GM12878 (cell line): ENCODE results near the gene KITLG. TPM values are rescaled to one million over a fixed set of nuclear protein-coding genes. Genes with fewer than 3 reads are reported as not detected.

Experiments used
- ATAC-seq: fragments of 200-7000 bp; cut with Tn5 transposase; 3 replicates; pipeline ENCODE4 v1.9.1; 2020; ENCODE audit warnings: mild to moderate bottlenecking, moderate library complexity
- BruUV-seq: library from RNA; stranded (reverse); fragments of 400-500 nt; replicated peaks from 2 replicates; lab custom pipeline; 2021; lab: Mats Ljungman, UMichigan
- CTCF ChIA-PET: fragments of 300-600 bp; sonication (Branson Sonifier 250); formaldehyde crosslinking; extraction: SDS; loops from one replicate; lab custom pipeline; 2021; ENCODE audit warnings: inconsistent platforms; lab: Yijun Ruan, JAX
- POLR2A ChIA-PET: fragments of 350-600 bp; formaldehyde crosslinking; extraction: SDS; loops from one replicate; lab custom pipeline; 2021; ENCODE audit warnings: inconsistent platforms; lab: Charles Lee
- RAD21 ChIA-PET: fragments of 300-600 bp; sonication (Branson Sonifier 250); formaldehyde crosslinking; loops from one replicate; lab custom pipeline; 2023; ENCODE audit warnings: antibody characterized with exemption; ENCODE audit not compliant: unreplicated experiment; lab: Charles Lee
- SMC1A ChIA-PET: fragments of 300-600 bp; sonication (Branson Sonifier 250); formaldehyde crosslinking; loops from one replicate; lab custom pipeline; 2023; ENCODE audit not compliant: unreplicated experiment, uncharacterized antibody; lab: Charles Lee
- DNase-seq: peaks from one replicate; pipeline ENCODE4 v3.0.0-alpha.2; 2011; ENCODE audit warnings: low read depth, low spot score
- FAIRE-seq: peaks from 3 replicates; lab custom pipeline; 2011; peaks lifted over from hg19 to GRCh38; lab: Jason Lieb, UNC
- H2AFZ ChIP-seq: 2 replicates; pipeline ENCODE4 v1.6.0; 2011; ENCODE audit warnings: low read depth, low read length, control low read depth; ENCODE audit not compliant: control insufficient read depth
- H3K27ac ChIP-seq: 2 replicates; pipeline ENCODE4 v1.5.1; 2011; ENCODE audit warnings: control low read depth; ENCODE audit not compliant: control insufficient read depth, insufficient read depth
- H3K27me3 ChIP-seq, 2 experiments: replicated peaks in 1 of 2; 2 replicates each; pipeline versions ENCODE4 v1.6.0 to v1.6.1; 2011; ENCODE audit warnings: low read length in 1 of 2; ENCODE audit not compliant: control insufficient read depth in 2 of 2, insufficient read depth in 2 of 2
- H3K36me3 ChIP-seq, 2 experiments: 2 replicates each; pipeline ENCODE4 v1.5.1; 2011; ENCODE audit warnings: low read length in 1 of 2; ENCODE audit not compliant: control insufficient read depth in 2 of 2, insufficient read depth in 2 of 2
- H3K4me1 ChIP-seq: 2 replicates; pipeline ENCODE4 v1.6.1; 2011; ENCODE audit warnings: mild to moderate bottlenecking, low read length, moderate library complexity, mixed read lengths; ENCODE audit not compliant: control insufficient read depth, insufficient read depth
- H3K4me2 ChIP-seq: 2 replicates; pipeline ENCODE4 v1.6.0; 2011; ENCODE audit warnings: control low read depth; ENCODE audit not compliant: control insufficient read depth, insufficient read depth
- H3K4me3 ChIP-seq: fragments of 200-600 bp; sonication (generic); 2 replicates; pipeline ENCODE4 v1.5.1; 2016
- H3K79me2 ChIP-seq: 2 replicates; pipeline ENCODE4 v1.6.0; 2011; ENCODE audit warnings: low read length; ENCODE audit not compliant: control insufficient read depth, insufficient read depth
- H3K9ac ChIP-seq: 2 replicates; pipeline ENCODE4 v1.8.0; 2011; ENCODE audit warnings: low read length, control low read depth, mixed read lengths; ENCODE audit not compliant: control insufficient read depth, insufficient read depth
- H3K9me3 ChIP-seq: replicated peaks from 3 replicates; pipeline ENCODE4 v1.5.1; 2011; ENCODE audit warnings: mild to moderate bottlenecking, low read length; ENCODE audit not compliant: control insufficient read depth, insufficient read depth
- H4K20me1 ChIP-seq: 2 replicates; pipeline ENCODE4 v1.6.0; 2011; ENCODE audit not compliant: control insufficient read depth, insufficient read depth
- LARP7 ChIP-seq: fragments of 450-650 bp; IDR thresholded peaks from 2 replicates; pipeline ENCODE4 v1.6.1; 2017; ENCODE audit warnings: mild to moderate bottlenecking
- MYB ChIP-seq: fragments of 150-350 bp; IDR thresholded peaks from 2 replicates; pipeline ENCODE4 v1.6.1; 2014; ENCODE audit warnings: mild to moderate bottlenecking, low read depth, low read length, borderline replicate concordance
- MYC ChIP-seq: IDR thresholded peaks from 2 replicates; pipeline ENCODE4 v1.6.1; 2011; ENCODE audit warnings: mild to moderate bottlenecking, low read length, moderate library complexity, inconsistent platforms; ENCODE audit not compliant: insufficient read depth, insufficient replicate concordance, insufficient read length, severe bottlenecking
- STAT3 ChIP-seq: IDR thresholded peaks from 2 replicates; pipeline ENCODE4 v1.6.1; 2011; ENCODE audit warnings: low read depth, low read length, improper control_type of control experiment
- TBL1XR1 ChIP-seq: IDR thresholded peaks from 2 replicates; pipeline ENCODE4 v1.6.1; 2012; ENCODE audit warnings: low read depth, low read length, improper control_type of control experiment
- TCF7 ChIP-seq: IDR thresholded peaks from 2 replicates; pipeline ENCODE4 v1.6.1; 2014; ENCODE audit warnings: antibody characterized with exemption, borderline replicate concordance
- WGBS: methylation state at CpG from one replicate; pipeline ENCODE4 v1.1.6; 2016; ENCODE audit warnings: low lambda C conversion rate; ENCODE audit not compliant: insufficient replicate concordance, insufficient coverage; ENCODE audit errors: missing lambda C conversion rate; 5-methylcytosine and 5-hydroxymethylcytosine counted together
- in situ Hi-C: fragments of 300-500 bp; cut with MboI; formaldehyde crosslinking; loops from 9 replicates; pipeline ENCODE4 v1.14.3; 2018; ENCODE audit warnings: mixed read lengths
- intact Hi-C: fragments of 100-400 bp; cut with micrococcal nuclease; formaldehyde crosslinking; loops from one replicate; pipeline ENCODE4 v1.14.2; 2022; ENCODE audit not compliant: unreplicated experiment
- polyA plus RNA-seq, 11 experiments: library from polyadenylated mRNA; depleted of rRNA in 4 of 11; unstranded in 6 of 11; stranded (reverse) in 5 of 11; fragments of >200 nt; fragmentation: Nextera tagmentation in 4 of 11; fragmentation: Illumina TruSeq in 1 of 11; extraction: Ambion mirVana in 4 of 11; extraction: Trizol in 1 of 11; gene quantifications; 1 replicate in 1 of 11; 2 replicates in 10 of 11; pipeline versions ENCODE4 v1.2.1 to v1.2.3, GENCODE V29; 2011 to 2016; ENCODE audit warnings: inconsistent platforms in 2 of 11, missing spikeins in 2 of 11, low read depth in 1 of 11
- total RNA-seq, 4 experiments: library from RNA; depleted of rRNA in 3 of 4; stranded (reverse); fragments of >200 nt in 3 of 4; fragmentation: Illumina TruSeq in 1 of 4; extraction: Trizol in 1 of 4; gene quantifications; 2 replicates each; pipeline versions ENCODE4 v1.2.1 to v1.2.3, GENCODE V29; 2013 to 2021

Gene KITLG
- total and polyA plus RNA-seq, 10 of the 15 experiments (the other 5 are each of a cell fraction or from before 2014, with no cell fraction given) = 0.02 to 0.51 (median 0.09) TPM; not detected in 1

- TF ChIP-seq MYB = no peak
- TF ChIP-seq, all 136 proteins: peak for 0
Measured at GRCh38 chr12:88573583-88573982, 6.7 kb downstream of the KITLG start (continued).

DNA sequence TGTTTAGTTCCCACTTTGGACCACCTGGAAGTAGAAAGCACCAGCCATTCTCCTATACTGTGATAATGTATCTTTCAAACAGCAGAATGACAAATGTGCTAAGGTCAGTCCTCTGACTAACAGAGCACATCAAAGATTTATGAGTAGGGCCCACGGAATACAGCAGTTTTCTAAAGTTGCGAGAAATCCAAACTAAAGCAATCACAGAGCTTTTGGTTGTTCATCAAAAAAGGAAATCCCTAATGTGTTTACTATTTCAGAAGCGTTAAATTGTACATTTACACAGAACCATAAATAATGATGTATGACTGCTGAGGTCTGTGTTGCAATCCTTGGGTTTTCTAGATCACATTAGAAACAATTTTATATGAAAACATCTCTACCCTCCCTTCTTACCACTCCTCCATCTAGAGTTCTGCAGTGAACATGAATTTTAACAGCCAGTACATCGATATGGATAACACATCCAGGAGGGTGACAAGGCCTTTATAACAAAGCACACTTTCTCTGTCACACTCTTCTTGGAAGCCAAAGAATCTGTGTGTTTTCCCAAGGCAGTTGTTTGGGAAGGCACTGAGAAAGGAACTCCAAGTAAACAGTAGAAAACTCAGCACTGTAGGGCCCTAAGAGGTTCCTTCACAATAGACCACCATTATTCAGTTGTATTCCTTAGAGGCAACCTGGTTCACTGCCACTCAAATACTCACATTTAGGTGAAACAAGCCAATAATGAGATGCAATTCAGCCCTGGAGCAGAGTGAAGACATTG, 7.3 kb downstream of the KITLG start:
- Histone ChIP-seq H3K27me3 (0 out of 4 replicates have a peak, but pooled peaks cover 0 to 2% of the 10 kb centered on the region in 2 experiments), H3K4me1 (no peaks in the 10 kb centered on the region), H3K4me3 (no peak overlapping the region), H4K20me1 (no peaks in the 10 kb centered on the region), H3K36me3 (no peaks in the 10 kb centered on the region), H3K27ac (no peak overlapping the region), H3K79me2 (no peaks in the 10 kb centered on the region), H3K4me2 (no peak overlapping the region), H3K9ac (no peak overlapping the region), H3K9me3 (no peaks in the 10 kb centered on the region), H2AFZ (no peak overlapping the region)
- CTCF ChIA-PET = no interaction called here
- ATAC-seq (no peak), FAIRE-seq (no peak), DNase-seq (no peak)
- SMC1A ChIA-PET = interaction anchor here (2.2 kb wide), 1 partner anchor 8 kb away, joined by 6 read pairs; no protein-coding TSS in a partner anchor
- TF ChIP-seq TCF7 (no peak), STAT3 (no peak), LARP7 (no peak), TBL1XR1 (no peak), MYC (no peak)
- intact Hi-C loops (no loop called here), in situ Hi-C loops (no loop called here)
- WGBS = 0% methylated on average over 4 of the region's 4 CpGs
- RAD21 ChIA-PET = no interaction called here
- no TSS peak for BruUV-seq
- POLR2A ChIA-PET = no interaction called here
